K562 (cell line): Measurements from ENCODE around the gene CHST12. TPM values are rescaled to one million over a fixed set of nuclear protein-coding genes. Genes with fewer than 3 reads are reported as not detected.
A peak's percentile ranks its signal among the peaks of the same experiment; 100 is the strongest.

ENCODE experiments used
- ARHGAP35 ChIP-seq: fragments of 450-650 bp; IDR thresholded peaks from 2 replicates; pipeline ENCODE4 v1.6.1; 2018; ENCODE audit not compliant: partially characterized antibody
- DDX20 ChIP-seq: fragments of 450-650 bp; IDR thresholded peaks from 2 replicates; pipeline ENCODE4 v1.6.1; 2016; ENCODE audit warnings: missing genetic modification characterization, low read depth, mild to moderate bottlenecking, missing compliant biosample characterization, moderate library complexity
- FOXM1 ChIP-seq, 2 experiments: fragments of 450-650 bp in 1 of 2; sonication (generic) in 1 of 2; formaldehyde crosslinking in 1 of 2; IDR thresholded peaks; 2 replicates each; pipeline versions ENCODE4 v1.6.1 to v1.9.0; 2017 to 2022; ENCODE audit warnings: low read depth in 2 of 2, mild to moderate bottlenecking in 2 of 2, missing genetic modification reagents in 1 of 2, moderate library complexity in 1 of 2
- HDAC1 ChIP-seq, 2 experiments: fragments of 450-650 bp; IDR thresholded peaks; 2 replicates each; pipeline ENCODE4 v1.6.1; 2016 to 2017; ENCODE audit warnings: inconsistent platforms in 1 of 2, mild to moderate bottlenecking in 1 of 2, moderate library complexity in 1 of 2
- MAZ ChIP-seq, 2 experiments: fragments of 450-650 bp in 1 of 2; sonication (generic) in 1 of 2; formaldehyde crosslinking; IDR thresholded peaks in 1 of 2; conservative IDR thresholded peaks in 1 of 2; 2 replicates each; pipeline versions ENCODE4 v1.4.0 to v1.5.0; 2020; ENCODE audit warnings: mild to moderate bottlenecking in 1 of 2, missing genetic modification reagents in 1 of 2
- PML ChIP-seq: IDR thresholded peaks from 2 replicates; pipeline ENCODE4 v1.6.1; 2012; ENCODE audit warnings: low read length, inconsistent platforms
- RAD21 ChIP-seq, 2 experiments: fragments of 250-450 bp in 1 of 2; fragments of 450-650 bp in 1 of 2; sonication (Bioruptor Pico) in 1 of 2; formaldehyde crosslinking in 1 of 2; IDR thresholded peaks in 1 of 2; conservative IDR thresholded peaks in 1 of 2; 2 replicates each; pipeline versions ENCODE4 v1.4.0 to v1.8.0; 2020 to 2022; ENCODE audit warnings: mild to moderate bottlenecking in 2 of 2, moderate library complexity in 1 of 2
- RFX5 ChIP-seq: IDR thresholded peaks from 2 replicates; pipeline ENCODE4 v1.6.1; 2011; ENCODE audit warnings: low read depth, mild to moderate bottlenecking, improper control_type of control experiment, low read length
- SMC3 ChIP-seq: conservative IDR thresholded peaks from 2 replicates; pipeline ENCODE4 v1.6.1; 2011; ENCODE audit warnings: low read depth, low read length, improper control_type of control experiment; ENCODE audit not compliant: insufficient read depth
- XRCC5 ChIP-seq: fragments of 200-400 bp; formaldehyde crosslinking; IDR thresholded peaks from 2 replicates; pipeline ENCODE4 v1.6.1; 2017; ENCODE audit warnings: low read depth, mild to moderate bottlenecking, low read length
- ZNF12 ChIP-seq: sonication (generic); formaldehyde crosslinking; IDR thresholded peaks from 2 replicates; pipeline ENCODE4 v1.4.0; 2020; ENCODE audit warnings: mild to moderate bottlenecking, missing genetic modification reagents
- ZNF165 ChIP-seq: fragments of 250-450 bp; sonication (Bioruptor Pico); IDR thresholded peaks from 2 replicates; pipeline ENCODE4 v1.4.0; 2020; ENCODE audit warnings: borderline replicate concordance
- polyA plus RNA-seq, 8 experiments: library from polyadenylated mRNA; depleted of rRNA in 4 of 8; stranded (reverse) in 5 of 8; unstranded in 3 of 8; fragments of >200 nt; fragmentation: Nextera tagmentation in 2 of 8; fragmentation: Illumina TruSeq in 1 of 8; extraction: Ambion mirVana in 2 of 8; extraction: Trizol in 1 of 8; gene quantifications; 2 replicates each; pipeline versions ENCODE4 v1.2.1 to v1.2.3, GENCODE V29; 2011 to 2014; ENCODE audit warnings: inconsistent platforms in 1 of 8, missing spikeins in 1 of 8
- total RNA-seq, 7 experiments: library from RNA; depleted of rRNA in 6 of 7; stranded (reverse); fragments of >200 nt in 6 of 7; fragmentation: Illumina TruSeq in 2 of 7; extraction: Trizol in 2 of 7; gene quantifications; 2 replicates each; pipeline versions ENCODE4 v1.2.1 to v1.2.3, GENCODE V29; 2011 to 2021; ENCODE audit warnings: low replicate concordance in 1 of 7
- TF ChIP-seq, protein P1 (sequence below): fragments of 200-800 bp; sonication (Bioruptor generic); IDR thresholded peaks from 2 replicates; pipeline ENCODE4 v1.6.1; 2016; ENCODE audit warnings: missing genetic modification characterization, missing compliant biosample characterization
- TF ChIP-seq, protein P2 (sequence below): sonication (generic); formaldehyde crosslinking; IDR thresholded peaks from 2 replicates; pipeline ENCODE4 v1.8.0; 2022; ENCODE audit warnings: mild to moderate bottlenecking, low read depth, missing genetic modification reagents
- TF ChIP-seq, protein P3 (sequence below): IDR thresholded peaks from 2 replicates; pipeline ENCODE4 v1.6.1; 2012; ENCODE audit warnings: low read depth, low read length, improper control_type of control experiment, borderline replicate concordance

Gene CHST12
- total and polyA plus RNA-seq, 9 of the 15 experiments (the other 6 are each of a cell fraction or from before 2014, with no cell fraction given): 0.18 to 19.8 (median 3.6) TPM

DNA sequence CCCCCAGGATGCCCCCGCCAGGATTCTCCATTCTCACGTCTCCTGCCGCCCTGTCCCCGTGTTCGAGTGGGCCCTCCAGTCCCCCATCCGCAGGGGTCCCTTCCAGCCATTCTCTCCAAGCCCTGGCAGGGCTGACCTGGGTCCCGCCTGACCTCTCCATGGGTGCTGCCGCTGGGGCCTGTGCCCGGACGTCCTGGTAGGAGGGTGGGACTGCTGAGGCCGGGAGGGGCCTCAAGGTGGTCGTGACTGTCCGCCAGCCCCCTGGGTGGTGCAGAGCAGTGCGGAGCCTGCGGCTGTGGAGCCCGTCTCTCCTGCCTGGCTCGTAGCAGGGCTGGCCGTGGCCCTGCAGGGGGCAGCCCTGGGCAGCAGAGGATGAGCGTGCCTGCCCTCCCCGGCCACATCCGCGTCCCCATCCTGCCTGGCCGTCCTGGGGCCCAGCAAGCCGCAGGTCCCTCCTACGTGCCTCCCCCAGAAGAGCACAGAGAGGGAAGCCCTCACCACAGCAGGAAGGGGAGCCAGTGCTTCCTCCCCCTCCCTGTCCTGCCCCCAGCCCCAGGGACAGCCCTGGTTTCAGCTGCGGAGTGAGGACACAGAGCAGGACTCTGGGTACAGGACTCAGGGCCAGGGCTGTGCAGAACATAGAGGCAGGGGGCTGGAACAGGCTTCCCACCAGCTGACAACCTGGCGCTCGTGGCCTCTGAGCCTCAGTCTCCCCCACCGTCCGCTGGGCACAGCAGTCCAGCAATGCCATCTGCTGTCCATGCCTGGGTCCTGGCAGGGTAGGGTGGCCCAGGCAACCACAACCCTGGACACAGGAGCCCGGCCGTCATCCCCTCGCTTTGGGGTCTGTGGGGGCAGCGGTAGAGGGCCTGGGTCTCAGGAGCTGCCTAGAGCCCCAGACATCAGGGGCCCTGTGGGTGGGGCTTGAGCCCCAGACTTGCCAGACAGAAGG, 74.3 kb downstream of the CHST12 start (continued):
- TF ChIP-seq, protein P1, sequence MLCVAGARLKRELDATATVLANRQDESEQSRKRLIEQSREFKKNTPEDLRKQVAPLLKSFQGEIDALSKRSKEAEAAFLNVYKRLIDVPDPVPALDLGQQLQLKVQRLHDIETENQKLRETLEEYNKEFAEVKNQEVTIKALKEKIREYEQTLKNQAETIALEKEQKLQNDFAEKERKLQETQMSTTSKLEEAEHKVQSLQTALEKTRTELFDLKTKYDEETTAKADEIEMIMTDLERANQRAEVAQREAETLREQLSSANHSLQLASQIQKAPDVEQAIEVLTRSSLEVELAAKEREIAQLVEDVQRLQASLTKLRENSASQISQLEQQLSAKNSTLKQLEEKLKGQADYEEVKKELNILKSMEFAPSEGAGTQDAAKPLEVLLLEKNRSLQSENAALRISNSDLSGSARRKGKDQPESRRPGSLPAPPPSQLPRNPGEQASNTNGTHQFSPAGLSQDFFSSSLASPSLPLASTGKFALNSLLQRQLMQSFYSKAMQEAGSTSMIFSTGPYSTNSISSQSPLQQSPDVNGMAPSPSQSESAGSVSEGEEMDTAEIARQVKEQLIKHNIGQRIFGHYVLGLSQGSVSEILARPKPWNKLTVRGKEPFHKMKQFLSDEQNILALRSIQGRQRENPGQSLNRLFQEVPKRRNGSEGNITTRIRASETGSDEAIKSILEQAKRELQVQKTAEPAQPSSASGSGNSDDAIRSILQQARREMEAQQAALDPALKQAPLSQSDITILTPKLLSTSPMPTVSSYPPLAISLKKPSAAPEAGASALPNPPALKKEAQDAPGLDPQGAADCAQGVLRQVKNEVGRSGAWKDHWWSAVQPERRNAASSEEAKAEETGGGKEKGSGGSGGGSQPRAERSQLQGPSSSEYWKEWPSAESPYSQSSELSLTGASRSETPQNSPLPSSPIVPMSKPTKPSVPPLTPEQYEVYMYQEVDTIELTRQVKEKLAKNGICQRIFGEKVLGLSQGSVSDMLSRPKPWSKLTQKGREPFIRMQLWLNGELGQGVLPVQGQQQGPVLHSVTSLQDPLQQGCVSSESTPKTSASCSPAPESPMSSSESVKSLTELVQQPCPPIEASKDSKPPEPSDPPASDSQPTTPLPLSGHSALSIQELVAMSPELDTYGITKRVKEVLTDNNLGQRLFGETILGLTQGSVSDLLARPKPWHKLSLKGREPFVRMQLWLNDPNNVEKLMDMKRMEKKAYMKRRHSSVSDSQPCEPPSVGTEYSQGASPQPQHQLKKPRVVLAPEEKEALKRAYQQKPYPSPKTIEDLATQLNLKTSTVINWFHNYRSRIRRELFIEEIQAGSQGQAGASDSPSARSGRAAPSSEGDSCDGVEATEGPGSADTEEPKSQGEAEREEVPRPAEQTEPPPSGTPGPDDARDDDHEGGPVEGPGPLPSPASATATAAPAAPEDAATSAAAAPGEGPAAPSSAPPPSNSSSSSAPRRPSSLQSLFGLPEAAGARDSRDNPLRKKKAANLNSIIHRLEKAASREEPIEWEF (CRISPR knock-in tag): no peak
- TF ChIP-seq, protein P2, sequence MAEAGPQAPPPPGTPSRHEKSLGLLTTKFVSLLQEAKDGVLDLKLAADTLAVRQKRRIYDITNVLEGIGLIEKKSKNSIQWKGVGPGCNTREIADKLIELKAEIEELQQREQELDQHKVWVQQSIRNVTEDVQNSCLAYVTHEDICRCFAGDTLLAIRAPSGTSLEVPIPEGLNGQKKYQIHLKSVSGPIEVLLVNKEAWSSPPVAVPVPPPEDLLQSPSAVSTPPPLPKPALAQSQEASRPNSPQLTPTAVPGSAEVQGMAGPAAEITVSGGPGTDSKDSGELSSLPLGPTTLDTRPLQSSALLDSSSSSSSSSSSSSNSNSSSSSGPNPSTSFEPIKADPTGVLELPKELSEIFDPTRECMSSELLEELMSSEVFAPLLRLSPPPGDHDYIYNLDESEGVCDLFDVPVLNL: no peak
- TF ChIP-seq ZNF12 (CRISPR knock-in tag) (0 out of 2 replicates have a peak, but pooled peaks have one; percentile 41), RAD21 (CRISPR knock-in tag; conservative IDR thresholded peaks at IDR 0.05 in 1 of 2, IDR thresholded peaks at IDR 0.05 in 1 of 2) (peak; percentile 61 to 82), ZNF165 (CRISPR knock-in tag) (no peak), SMC3 (peak; percentile 68), DDX20 (tag) (no peak), RFX5 (no peak), MAZ (CRISPR knock-in tag; conservative IDR thresholded peaks at IDR 0.05 in 1 of 2, IDR thresholded peaks at IDR 0.05 in 1 of 2) (peak in 1 of 2 experiments; percentile 52; a peak in 1 of 4 replicates), FOXM1 (IDR thresholded peaks at IDR 0.05; ENCODE audit: low read depth) (no peak), FOXM1 (CRISPR knock-in tag; IDR thresholded peaks at IDR 0.05; ENCODE audit: low read depth) (no peak), XRCC5 (peak; percentile 25; the same call in 1 of the 2 replicates), HDAC1 (IDR thresholded peaks at IDR 0.05) (no peak), PML (no peak), ARHGAP35 (no peak)
- TF ChIP-seq, protein P3, sequence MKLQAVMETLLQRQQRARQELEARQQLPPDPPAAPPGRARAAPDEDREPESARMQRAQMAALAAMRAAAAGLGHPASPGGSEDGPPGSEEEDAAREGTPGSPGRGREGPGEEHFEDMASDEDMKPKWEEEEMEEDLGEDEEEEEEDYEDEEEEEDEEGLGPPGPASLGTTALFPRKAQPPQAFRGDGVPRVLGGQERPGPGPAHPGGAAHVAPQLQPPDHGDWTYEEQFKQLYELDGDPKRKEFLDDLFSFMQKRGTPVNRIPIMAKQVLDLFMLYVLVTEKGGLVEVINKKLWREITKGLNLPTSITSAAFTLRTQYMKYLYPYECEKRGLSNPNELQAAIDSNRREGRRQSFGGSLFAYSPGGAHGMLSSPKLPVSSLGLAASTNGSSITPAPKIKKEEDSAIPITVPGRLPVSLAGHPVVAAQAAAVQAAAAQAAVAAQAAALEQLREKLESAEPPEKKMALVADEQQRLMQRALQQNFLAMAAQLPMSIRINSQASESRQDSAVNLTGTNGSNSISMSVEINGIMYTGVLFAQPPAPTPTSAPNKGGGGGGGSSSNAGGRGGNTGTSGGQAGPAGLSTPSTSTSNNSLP: no peak
